Measurements from ENCODE around the gene CHMP4B.

The CHMP4B gene

DNA sequence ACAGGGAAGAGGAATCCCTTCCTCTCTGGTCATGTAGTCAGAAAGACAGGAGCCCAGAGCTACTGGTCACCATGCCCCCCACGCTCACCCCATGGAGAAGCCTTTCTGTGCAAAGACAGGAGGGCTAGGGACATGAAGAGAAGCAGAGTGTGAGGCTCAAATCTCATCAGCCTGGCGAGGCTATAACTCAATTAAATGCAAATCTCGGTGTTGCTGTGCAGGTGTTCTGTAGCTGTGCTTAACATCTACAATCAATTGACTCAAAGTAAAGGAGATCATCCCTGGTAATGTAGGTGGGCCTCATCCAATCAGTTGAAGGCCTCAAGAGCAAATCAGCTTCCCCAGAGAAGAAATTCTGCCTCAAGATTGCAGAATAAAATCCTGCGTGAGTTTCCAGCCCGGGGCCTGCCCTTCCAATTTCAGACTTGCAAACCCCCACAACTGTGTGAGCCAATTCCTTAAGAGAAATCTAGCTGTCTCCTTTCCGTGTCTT, 64.4 kb downstream of the CHMP4B start:
- H2AFZ ChIP-seq (ENCODE audit: low read length) = no peak overlapping the region
- H2BK12ac ChIP-seq (ENCODE audit: low read length) = no peak overlapping the region
- H3K9me3 ChIP-seq (replicated peaks in 1 of 2; ENCODE audit: control insufficient read depth in 2 of 2, insufficient read depth in 1 of 2, low read depth in 1 of 2, low read length in 2 of 2) = no peaks in the 10 kb centered on the region
- WGBS, 2 donors (ENCODE audit: extremely low coverage in 2 of 2, insufficient read length in 2 of 2, insufficient replicate concordance in 1 of 2) = no CpG with 5 or more reads among the region's 6 CpGs
- no peak overlapping the region for H2BK15ac ChIP-seq (ENCODE audit: low read length)
- no peak overlapping the region for H4K91ac ChIP-seq (ENCODE audit: low read depth, low read length, poor library complexity)
- H2AK5ac ChIP-seq (ENCODE audit: low read depth, low read length) = no peak overlapping the region
- H3K4ac ChIP-seq (ENCODE audit: low read length) = no peak overlapping the region
- no peak overlapping the region for H3K14ac ChIP-seq (ENCODE audit: low read length)
- no peak overlapping the region for H4K8ac ChIP-seq (ENCODE audit: low read depth, low read length)
- H3K18ac ChIP-seq (ENCODE audit: low read length) = no peak overlapping the region
- H3K4me2 ChIP-seq (ENCODE audit: insufficient read depth, low read length, poor library complexity, severe bottlenecking) = no peak overlapping the region
- no peaks in the 10 kb centered on the region for H3K27me3 ChIP-seq (ENCODE audit: control insufficient read depth in 3 of 3, insufficient read depth in 3 of 3, low read depth in 1 of 3, low read length in 3 of 3)
- DNase-seq (ENCODE audit: low spot score) = no peak
- no peak overlapping the region for H3K4me3 ChIP-seq (ENCODE audit: low read length in 2 of 2)
- H3K9ac ChIP-seq (ENCODE audit: low read depth, low read length, poor library complexity) = no peak overlapping the region
- no peaks in the 10 kb centered on the region for H3K36me3 ChIP-seq (replicated peaks in 1 of 2; ENCODE audit: control insufficient read depth in 2 of 2, insufficient read depth in 2 of 2, low read length in 2 of 2)
- no peaks in the 10 kb centered on the region for H3K79me1 ChIP-seq (ENCODE audit: low read depth, low read length)
- no peak overlapping the region for H2BK120ac ChIP-seq (ENCODE audit: low read depth, low read length)
- no peak overlapping the region for H2BK5ac ChIP-seq (ENCODE audit: low read length)
- no peak overlapping the region for H3K23ac ChIP-seq (ENCODE audit: low read depth, low read length, poor library complexity)
- peaks cover 3 to 4% of the 10 kb centered on the region in 2 donors for H3K4me1 ChIP-seq (ENCODE audit: control insufficient read depth in 2 of 2, insufficient read depth in 1 of 2, low read depth in 1 of 2, low read length in 2 of 2)
- no peak overlapping the region for H3K27ac ChIP-seq (replicated peaks; ENCODE audit: low read length)

DNA sequence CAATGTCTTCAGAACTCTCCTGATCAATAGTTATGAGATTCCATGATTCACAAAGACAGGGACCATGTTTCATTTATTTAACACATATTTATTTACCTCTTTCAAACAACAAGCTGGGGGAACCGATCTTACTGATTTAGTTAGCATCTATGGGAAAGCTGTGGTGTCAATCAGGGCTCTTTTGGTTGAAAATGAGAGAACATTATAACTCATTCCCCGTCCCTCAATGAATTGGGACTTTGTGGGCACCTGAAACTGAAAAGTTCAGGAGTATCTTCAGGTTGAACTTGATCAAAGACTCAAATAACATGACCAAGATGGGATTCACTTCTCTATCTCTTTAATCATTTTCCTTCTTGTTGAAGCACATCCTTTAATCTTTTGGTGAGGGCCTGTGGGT, 67.4 kb downstream of the CHMP4B start:
- Histone ChIP-seq H2BK120ac (ENCODE audit: low read depth, low read length) (no peak overlapping the region), H4K8ac (ENCODE audit: low read depth, low read length) (no peak overlapping the region), H3K14ac (ENCODE audit: low read length) (no peak overlapping the region), H3K4me2 (ENCODE audit: insufficient read depth, low read length, poor library complexity, severe bottlenecking) (no peak overlapping the region), H2AFZ (ENCODE audit: low read length) (no peak overlapping the region), H4K91ac (ENCODE audit: low read depth, low read length, poor library complexity) (no peak overlapping the region), H3K79me1 (ENCODE audit: low read depth, low read length) (no peaks in the 10 kb centered on the region), H3K23ac (ENCODE audit: low read depth, low read length, poor library complexity) (no peak overlapping the region), H3K9ac (ENCODE audit: low read depth, low read length, poor library complexity) (no peak overlapping the region), H2BK5ac (ENCODE audit: low read length) (no peak overlapping the region), H3K18ac (ENCODE audit: low read length) (no peak overlapping the region), H3K27me3 (ENCODE audit: control insufficient read depth in 3 of 3, insufficient read depth in 3 of 3, low read depth in 1 of 3, low read length in 3 of 3) (peaks cover 0 to 6% (median 0%) of the 10 kb centered on the region in 3 experiments), H2BK12ac (ENCODE audit: low read length) (no peak overlapping the region), H3K36me3 (replicated peaks in 1 of 2; ENCODE audit: control insufficient read depth in 2 of 2, insufficient read depth in 2 of 2, low read length in 2 of 2) (no peaks in the 10 kb centered on the region), H3K4ac (ENCODE audit: low read length) (no peak overlapping the region), H3K4me3 (ENCODE audit: low read length in 2 of 2) (no peak overlapping the region), H3K4me1 (ENCODE audit: control insufficient read depth in 2 of 2, insufficient read depth in 1 of 2, low read depth in 1 of 2, low read length in 2 of 2) (peaks cover 0 to 2% of the 10 kb centered on the region in 2 donors), H2BK15ac (ENCODE audit: low read length) (no peak overlapping the region), H3K27ac (replicated peaks; ENCODE audit: low read length) (no peak overlapping the region), H3K9me3 (replicated peaks in 1 of 2; ENCODE audit: control insufficient read depth in 2 of 2, insufficient read depth in 1 of 2, low read depth in 1 of 2, low read length in 2 of 2) (no peaks in the 10 kb centered on the region), H2AK5ac (ENCODE audit: low read depth, low read length) (no peak overlapping the region)
- no peak for DNase-seq (ENCODE audit: low spot score)
- WGBS, 2 donors (ENCODE audit: extremely low coverage in 2 of 2, insufficient read length in 2 of 2, insufficient replicate concordance in 1 of 2) = no CpG with 5 or more reads among the region's 2 CpGs

DNA sequence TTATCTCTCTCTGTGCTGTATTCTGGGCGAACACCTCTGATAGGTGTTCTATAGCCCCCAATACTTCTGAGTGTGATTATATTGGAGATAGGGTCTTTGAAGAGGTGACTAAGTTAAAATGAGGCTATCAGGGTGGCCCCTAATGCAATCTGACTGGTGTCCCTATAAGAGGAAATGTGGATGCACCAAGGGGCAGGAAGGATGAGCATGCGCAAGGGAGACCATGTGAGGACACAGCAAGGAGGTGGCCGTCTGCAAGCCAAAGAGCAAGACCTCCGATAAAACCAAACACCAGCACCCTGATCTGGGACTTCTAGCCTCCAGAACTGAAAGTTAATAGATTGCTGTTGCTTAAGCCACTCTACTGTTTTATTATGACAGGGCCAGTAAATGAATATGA, 69.2 kb downstream of the CHMP4B start:
- Histone ChIP-seq H3K4me2 (ENCODE audit: insufficient read depth, low read length, poor library complexity, severe bottlenecking) (no peak overlapping the region), H3K9ac (ENCODE audit: low read depth, low read length, poor library complexity) (no peak overlapping the region), H2BK12ac (ENCODE audit: low read length) (no peak overlapping the region), H3K9me3 (replicated peaks in 1 of 2; ENCODE audit: control insufficient read depth in 2 of 2, insufficient read depth in 1 of 2, low read depth in 1 of 2, low read length in 2 of 2) (no peaks in the 10 kb centered on the region), H2AFZ (ENCODE audit: low read length) (no peak overlapping the region), H3K27ac (replicated peaks; ENCODE audit: low read length) (no peak overlapping the region), H3K36me3 (replicated peaks in 1 of 2; ENCODE audit: control insufficient read depth in 2 of 2, insufficient read depth in 2 of 2, low read length in 2 of 2) (no peaks in the 10 kb centered on the region), H2AK5ac (ENCODE audit: low read depth, low read length) (no peak overlapping the region), H2BK5ac (ENCODE audit: low read length) (no peak overlapping the region), H2BK15ac (ENCODE audit: low read length) (no peak overlapping the region), H3K23ac (ENCODE audit: low read depth, low read length, poor library complexity) (no peak overlapping the region), H3K4me3 (ENCODE audit: low read length in 2 of 2) (no peak overlapping the region), H3K4me1 (ENCODE audit: control insufficient read depth in 2 of 2, insufficient read depth in 1 of 2, low read depth in 1 of 2, low read length in 2 of 2) (peaks cover 0 to 2% of the 10 kb centered on the region in 2 donors), H4K8ac (ENCODE audit: low read depth, low read length) (no peak overlapping the region), H2BK120ac (ENCODE audit: low read depth, low read length) (no peak overlapping the region), H3K14ac (ENCODE audit: low read length) (no peak overlapping the region), H3K4ac (ENCODE audit: low read length) (no peak overlapping the region), H4K91ac (ENCODE audit: low read depth, low read length, poor library complexity) (no peak overlapping the region), H3K79me1 (ENCODE audit: low read depth, low read length) (no peaks in the 10 kb centered on the region), H3K18ac (ENCODE audit: low read length) (no peak overlapping the region), H3K27me3 (ENCODE audit: control insufficient read depth in 3 of 3, insufficient read depth in 3 of 3, low read depth in 1 of 3, low read length in 3 of 3) (peaks cover 0 to 6% (median 0%) of the 10 kb centered on the region in 3 experiments)
- no peak for DNase-seq (ENCODE audit: low spot score)
- WGBS, 2 donors (ENCODE audit: extremely low coverage in 2 of 2, insufficient read length in 2 of 2, insufficient replicate concordance in 1 of 2) = no CpG with 5 or more reads among the region's 4 CpGs

DNA sequence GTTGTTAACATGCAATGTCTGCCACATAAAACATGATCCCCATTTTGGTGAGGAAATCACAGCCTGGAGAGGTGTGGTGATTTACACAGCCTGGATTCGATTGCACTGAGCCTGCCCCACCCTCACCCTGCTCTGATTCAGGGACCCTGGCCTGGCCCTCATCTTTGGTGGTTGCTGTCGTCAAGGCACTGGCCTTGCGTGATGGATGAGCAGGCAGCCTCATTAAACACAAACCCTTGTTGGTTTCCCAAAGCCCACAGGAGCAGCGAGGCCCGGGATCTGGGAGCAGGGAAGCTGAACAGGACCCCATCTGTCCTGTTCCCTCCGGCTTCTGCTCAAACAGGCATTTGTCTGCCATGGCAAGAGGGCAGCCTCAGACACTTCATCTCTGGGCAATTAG, 70.8 kb downstream of the CHMP4B start:
- DNase-seq (ENCODE audit: low spot score) = no peak
- peak overlapping the region; percentile 1 for H2BK5ac ChIP-seq (ENCODE audit: low read length)
- H3K4me1 ChIP-seq (ENCODE audit: control insufficient read depth in 2 of 2, insufficient read depth in 1 of 2, low read depth in 1 of 2, low read length in 2 of 2) = peaks cover 0 to 2% of the 10 kb centered on the region in 2 donors
- H3K36me3 ChIP-seq (replicated peaks in 1 of 2; ENCODE audit: control insufficient read depth in 2 of 2, insufficient read depth in 2 of 2, low read length in 2 of 2) = no peaks in the 10 kb centered on the region
- H2AFZ ChIP-seq (ENCODE audit: low read length) = peak overlapping the region; percentile 34
- WGBS, 2 donors (ENCODE audit: extremely low coverage in 2 of 2, insufficient read length in 2 of 2, insufficient replicate concordance in 1 of 2) = no CpG with 5 or more reads among the region's 6 CpGs
- H2BK15ac ChIP-seq (ENCODE audit: low read length) = no peak overlapping the region
- H4K8ac ChIP-seq (ENCODE audit: low read depth, low read length) = peak overlapping the region; percentile 53
- H2AK5ac ChIP-seq (ENCODE audit: low read depth, low read length) = peak overlapping the region; percentile 6
- H2BK120ac ChIP-seq (ENCODE audit: low read depth, low read length) = no peak overlapping the region
- H3K9ac ChIP-seq (ENCODE audit: low read depth, low read length, poor library complexity) = peak overlapping the region; percentile 39
- no peak overlapping the region for H3K14ac ChIP-seq (ENCODE audit: low read length)
- H3K4ac ChIP-seq (ENCODE audit: low read length) = no peak overlapping the region
- no peaks in the 10 kb centered on the region for H3K79me1 ChIP-seq (ENCODE audit: low read depth, low read length)
- H3K18ac ChIP-seq (ENCODE audit: low read length) = peak overlapping the region; percentile 31
- no peak overlapping the region for H4K91ac ChIP-seq (ENCODE audit: low read depth, low read length, poor library complexity)
- no peak overlapping the region for H3K4me3 ChIP-seq (ENCODE audit: low read length in 2 of 2)
- no peaks in the 10 kb centered on the region for H3K9me3 ChIP-seq (replicated peaks in 1 of 2; ENCODE audit: control insufficient read depth in 2 of 2, insufficient read depth in 1 of 2, low read depth in 1 of 2, low read length in 2 of 2)
- no peak overlapping the region for H2BK12ac ChIP-seq (ENCODE audit: low read length)
- peaks cover 0 to 6% (median 0%) of the 10 kb centered on the region in 3 experiments for H3K27me3 ChIP-seq (ENCODE audit: control insufficient read depth in 3 of 3, insufficient read depth in 3 of 3, low read depth in 1 of 3, low read length in 3 of 3)
- H3K27ac ChIP-seq (replicated peaks; ENCODE audit: low read length) = no peak overlapping the region
- H3K4me2 ChIP-seq (ENCODE audit: insufficient read depth, low read length, poor library complexity, severe bottlenecking) = no peak overlapping the region
- H3K23ac ChIP-seq (ENCODE audit: low read depth, low read length, poor library complexity) = no peak overlapping the region
